Endothelial cell of umbilical vein (primary cell): ENCODE data around the gene DAND5. TPM values are rescaled to one million over a fixed set of nuclear protein-coding genes. Genes with fewer than 3 reads are reported as not detected.

Source experiments
- BruUV-seq: library from RNA; stranded (reverse); fragments of 400-500 nt; replicated peaks from 2 replicates; lab custom pipeline; 2021; lab: Mats Ljungman, UMichigan
- CTCF ChIA-PET: fragments of 300-600, 350-600 bp; sonication (Branson Sonifier 250); formaldehyde crosslinking; loops from one replicate; lab custom pipeline; 2021; ENCODE audit warnings: antibody characterized with exemption, inconsistent platforms; lab: Charles Lee
- POLR2A ChIA-PET: fragments of 300-600, 350-600 bp; sonication (Branson Sonifier 250); formaldehyde crosslinking; loops from one replicate; lab custom pipeline; 2021; ENCODE audit warnings: antibody characterized with exemption, inconsistent platforms; lab: Charles Lee
- DNase-seq: peaks from one replicate; pipeline ENCODE4 v3.0.0-alpha.2; 2011; ENCODE audit warnings: low read depth, low spot score
- FAIRE-seq: peaks from 2 replicates; lab custom pipeline; 2011; peaks lifted over from hg19 to GRCh38; lab: Jason Lieb, UNC
- H2AFZ ChIP-seq: 2 replicates; pipeline ENCODE4 v1.6.0; 2012; ENCODE audit warnings: low read depth, low read length, control low read depth, inconsistent platforms
- H3K27ac ChIP-seq: 2 replicates; pipeline ENCODE4 v1.5.1; 2011; ENCODE audit warnings: low read depth, mild to moderate bottlenecking, control low read depth, low read length, moderate library complexity; ENCODE audit not compliant: insufficient read depth
- H3K27me3 ChIP-seq, 2 experiments: 2 replicates each; pipeline versions ENCODE4 v1.6.0 to v1.6.1; 2011; ENCODE audit warnings: low read length in 2 of 2, mixed read lengths in 1 of 2; ENCODE audit not compliant: control insufficient read depth in 2 of 2, insufficient read depth in 2 of 2
- H3K36me3 ChIP-seq, 2 experiments: 2 replicates in 1 of 2; 3 replicates in 1 of 2; pipeline ENCODE4 v1.5.1; 2011; ENCODE audit warnings: low read length in 2 of 2, mild to moderate bottlenecking in 1 of 2, moderate library complexity in 1 of 2; ENCODE audit not compliant: control insufficient read depth in 2 of 2, insufficient read depth in 2 of 2; ENCODE audit errors: extremely low read depth in 1 of 2
- H3K4me1 ChIP-seq: 3 replicates; pipeline ENCODE4 v1.5.1; 2011; ENCODE audit warnings: mild to moderate bottlenecking, low read length; ENCODE audit not compliant: control insufficient read depth, insufficient read depth; ENCODE audit errors: extremely low read depth
- H3K4me2 ChIP-seq: 2 replicates; pipeline ENCODE4 v1.6.1; 2011; ENCODE audit warnings: low read length, control low read depth, mixed read lengths; ENCODE audit not compliant: insufficient read depth
- H3K4me3 ChIP-seq, 3 experiments: fragments of 200-600 bp in 1 of 3; sonication (generic), shearing (Covaris generic) in 1 of 3; replicated peaks in 1 of 3; 2 replicates each; pipeline ENCODE4 v1.5.1; 2011 to 2016; ENCODE audit warnings: control low read depth in 3 of 3, low read length in 3 of 3, mild to moderate bottlenecking in 2 of 3, inconsistent platforms in 1 of 3, low read depth in 1 of 3, moderate library complexity in 1 of 3; ENCODE audit not compliant: insufficient read depth in 1 of 3
- H3K79me2 ChIP-seq: 2 replicates; pipeline ENCODE4 v1.6.0; 2012; ENCODE audit warnings: low read length, inconsistent platforms; ENCODE audit not compliant: control insufficient read depth, insufficient read depth
- H3K9ac ChIP-seq: replicated peaks from 2 replicates; pipeline ENCODE3; 2011; ENCODE audit warnings: low read length, control low read depth; ENCODE audit not compliant: insufficient read depth; ENCODE audit errors: extremely low read depth
- H3K9me1 ChIP-seq: replicated peaks from 3 replicates; pipeline ENCODE4 v1.6.0; 2011; ENCODE audit warnings: mild to moderate bottlenecking, low read length; ENCODE audit not compliant: control insufficient read depth, insufficient read depth; ENCODE audit errors: extremely low read depth
- H3K9me3 ChIP-seq: replicated peaks from 2 replicates; pipeline ENCODE4 v1.5.1; 2012; ENCODE audit warnings: low read length, inconsistent platforms; ENCODE audit not compliant: control insufficient read depth, insufficient read depth
- H4K20me1 ChIP-seq: replicated peaks from 2 replicates; pipeline ENCODE3; 2011; ENCODE audit warnings: mild to moderate bottlenecking, low read length; ENCODE audit not compliant: control insufficient read depth, insufficient read depth; ENCODE audit errors: extremely low read depth
- EZH2 ChIP-seq: IDR thresholded peaks from 2 replicates; pipeline ENCODE4 v1.6.1; 2012; ENCODE audit warnings: borderline replicate concordance, low read depth, mild to moderate bottlenecking, moderate library complexity, low read length, inconsistent platforms; ENCODE audit not compliant: severe bottlenecking
- FOS ChIP-seq: IDR thresholded peaks from 2 replicates; pipeline ENCODE4 v1.6.1; 2011; ENCODE audit warnings: mild to moderate bottlenecking, low read length, moderate library complexity, borderline replicate concordance; ENCODE audit not compliant: insufficient read depth
- GATA2 ChIP-seq: IDR thresholded peaks from 2 replicates; pipeline ENCODE4 v1.7.0; 2011; ENCODE audit warnings: low read depth, mild to moderate bottlenecking, moderate library complexity, mixed read lengths, low read length; ENCODE audit not compliant: insufficient read length, insufficient read depth
- JUN ChIP-seq: IDR thresholded peaks from 2 replicates; pipeline ENCODE4 v1.6.1; 2011; ENCODE audit warnings: borderline replicate concordance, low read depth; ENCODE audit not compliant: insufficient read length, insufficient read depth
- MYC ChIP-seq: IDR thresholded peaks from one replicate; pipeline ENCODE4 v1.6.1; 2011; ENCODE audit warnings: mild to moderate bottlenecking, low read depth, low read length
- POLR2A ChIP-seq: IDR thresholded peaks from 2 replicates; pipeline ENCODE4 v1.6.1; 2012; ENCODE audit warnings: low read depth, mild to moderate bottlenecking, control low read depth, low read length
- POLR2AphosphoS5 ChIP-seq: IDR thresholded peaks from 2 replicates; pipeline ENCODE4 v1.6.1; 2012; ENCODE audit warnings: low read depth, mild to moderate bottlenecking, control low read depth, low read length, moderate library complexity; ENCODE audit not compliant: insufficient read depth
- dilution Hi-C: fragments of 300-500 bp; cut with MboI; formaldehyde crosslinking; loops from one replicate; pipeline ENCODE4 v1.15.0; 2019; ENCODE audit warnings: low sequenced_read_pairs; ENCODE audit not compliant: extremely low pct_ligation_motif_present
- intact Hi-C: fragments of 100-400 bp; cut with micrococcal nuclease; formaldehyde crosslinking; loops from one replicate; pipeline ENCODE4 v1.10.0; 2022
- polyA plus RNA-seq, 4 experiments: library from polyadenylated mRNA; depleted of rRNA in 3 of 4; stranded (reverse) in 3 of 4; unstranded in 1 of 4; fragments of >200 nt; gene quantifications; 2 replicates each; pipeline versions ENCODE4 v1.2.1 to v1.2.3, GENCODE V29; 2011 to 2012; ENCODE audit warnings: missing spikeins in 1 of 4
- total RNA-seq: library from RNA; stranded (reverse); gene quantifications from 2 replicates; pipeline ENCODE4 v1.2.3, GENCODE V29; 2021
- TF ChIP-seq, protein P1 (sequence below): IDR thresholded peaks from 2 replicates; pipeline ENCODE4 v1.6.1; 2011; ENCODE audit not compliant: insufficient read depth, insufficient read length
- TF ChIP-seq, protein P2 (sequence below), 2 donors: IDR thresholded peaks; 1 replicate in 1 of 2; 2 replicates in 1 of 2; pipeline ENCODE4 v1.5.1; 2011; ENCODE audit warnings: low read length in 2 of 2, mild to moderate bottlenecking in 2 of 2, moderate library complexity in 2 of 2, control low read depth in 1 of 2, inconsistent platforms in 1 of 2, low read depth in 1 of 2; ENCODE audit not compliant: insufficient read depth in 1 of 2; ENCODE audit errors: extremely low read depth in 1 of 2

Gene DAND5
- total and polyA plus RNA-seq, 2 donors (not counting 3 experiments of a cell fraction or from before 2014, with no cell fraction given) = 0.06 to 0.20 TPM

DNA sequence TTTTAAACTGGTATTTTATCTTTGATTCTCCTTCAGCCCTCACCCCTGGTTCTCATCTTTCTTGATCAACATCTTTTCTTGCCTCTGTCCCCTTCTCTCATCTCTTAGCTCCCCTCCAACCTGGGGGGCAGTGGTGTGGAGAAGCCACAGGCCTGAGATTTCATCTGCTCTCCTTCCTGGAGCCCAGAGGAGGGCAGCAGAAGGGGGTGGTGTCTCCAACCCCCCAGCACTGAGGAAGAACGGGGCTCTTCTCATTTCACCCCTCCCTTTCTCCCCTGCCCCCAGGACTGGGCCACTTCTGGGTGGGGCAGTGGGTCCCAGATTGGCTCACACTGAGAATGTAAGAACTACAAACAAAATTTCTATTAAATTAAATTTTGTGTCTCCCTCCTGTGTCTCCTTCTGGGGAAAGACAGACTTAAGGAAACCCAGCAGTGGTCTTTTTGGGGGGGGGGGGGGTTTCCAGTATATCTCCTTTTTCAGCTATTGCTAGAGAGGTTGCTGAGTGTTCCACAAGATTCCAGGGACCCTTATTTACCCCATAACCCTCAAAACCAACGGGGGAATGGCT is 25.2 kb upstream of the DAND5 start:
- Histone ChIP-seq H3K4me3 (no peak overlapping the region), H2AFZ (no peak overlapping the region), H3K27ac (no peak overlapping the region), H3K9me1 (no peaks in the 10 kb centered on the region), H4K20me1 (no peaks in the 10 kb centered on the region), H3K4me1 (peaks cover 27% of the 10 kb centered on the region), H3K9ac (no peak overlapping the region), H3K79me2 (peaks cover 58% of the 10 kb centered on the region), H3K4me2 (no peak overlapping the region), H3K9me3 (no peaks in the 10 kb centered on the region), H3K36me3 (peaks cover 29 to 60% of the 10 kb centered on the region in 2 experiments), H3K27me3 (no peaks in the 10 kb centered on the region)
- CTCF ChIA-PET = interaction anchor here (0.6 kb wide), 1 partner anchor 21 kb away, joined by 3 read pairs; no protein-coding TSS in a partner anchor
- DNase-seq (no peak), FAIRE-seq (no peak)
- POLR2A ChIA-PET = no interaction called here
- TF ChIP-seq, protein P1, sequence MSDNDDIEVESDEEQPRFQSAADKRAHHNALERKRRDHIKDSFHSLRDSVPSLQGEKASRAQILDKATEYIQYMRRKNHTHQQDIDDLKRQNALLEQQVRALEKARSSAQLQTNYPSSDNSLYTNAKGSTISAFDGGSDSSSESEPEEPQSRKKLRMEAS = no peak
- no peak for TF ChIP-seq MYC
- TF ChIP-seq, protein P2, sequence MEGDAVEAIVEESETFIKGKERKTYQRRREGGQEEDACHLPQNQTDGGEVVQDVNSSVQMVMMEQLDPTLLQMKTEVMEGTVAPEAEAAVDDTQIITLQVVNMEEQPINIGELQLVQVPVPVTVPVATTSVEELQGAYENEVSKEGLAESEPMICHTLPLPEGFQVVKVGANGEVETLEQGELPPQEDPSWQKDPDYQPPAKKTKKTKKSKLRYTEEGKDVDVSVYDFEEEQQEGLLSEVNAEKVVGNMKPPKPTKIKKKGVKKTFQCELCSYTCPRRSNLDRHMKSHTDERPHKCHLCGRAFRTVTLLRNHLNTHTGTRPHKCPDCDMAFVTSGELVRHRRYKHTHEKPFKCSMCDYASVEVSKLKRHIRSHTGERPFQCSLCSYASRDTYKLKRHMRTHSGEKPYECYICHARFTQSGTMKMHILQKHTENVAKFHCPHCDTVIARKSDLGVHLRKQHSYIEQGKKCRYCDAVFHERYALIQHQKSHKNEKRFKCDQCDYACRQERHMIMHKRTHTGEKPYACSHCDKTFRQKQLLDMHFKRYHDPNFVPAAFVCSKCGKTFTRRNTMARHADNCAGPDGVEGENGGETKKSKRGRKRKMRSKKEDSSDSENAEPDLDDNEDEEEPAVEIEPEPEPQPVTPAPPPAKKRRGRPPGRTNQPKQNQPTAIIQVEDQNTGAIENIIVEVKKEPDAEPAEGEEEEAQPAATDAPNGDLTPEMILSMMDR (IDR thresholded peaks at IDR 0.05; ENCODE audit: extremely low read depth in 1 of 2, insufficient read depth in 1 of 2, low read depth in 1 of 2, low read length in 2 of 2) = no peak
- no peak for TF ChIP-seq POLR2A
- no peak for TF ChIP-seq POLR2AphosphoS5
- TF ChIP-seq FOS = no peak
- no peak for TF ChIP-seq EZH2
- no peak for TF ChIP-seq GATA2
- no peak for TF ChIP-seq JUN
- intact Hi-C loops = no loop called here
- dilution Hi-C loops = no loop called here
- no TSS peak for BruUV-seq
